ENCODE results near the gene RPN2.

GRCh38 chr20:37201827-37202162 is 22.7 kb downstream of the RPN2 start:
- TF ChIP-seq CTCF (IDR thresholded peaks at IDR 0.05; ENCODE audit: extremely low read depth in 1 of 2, insufficient read depth in 1 of 2, low read depth in 1 of 2, low read length in 2 of 2) = no peak
- no peak for TF ChIP-seq POLR2A (IDR thresholded peaks at IDR 0.05; ENCODE audit: low read depth, low read length)
- TF ChIP-seq EZH2 (IDR thresholded peaks at IDR 0.05; ENCODE audit: borderline replicate concordance, low read depth, low read length, severe bottlenecking) = no peak
